Dermis microvascular lymphatic vessel endothelial cell (primary cell): ENCODE data around the gene MRPL53. TPM values are rescaled to one million over a fixed set of nuclear protein-coding genes. Genes with fewer than 3 reads are reported as not detected.
"Not testable (repeated sequence)": the region's sequence is repeated elsewhere in the genome, so short reads cannot be mapped to it uniquely, and the experiment has no call there.

ENCODE experiments used
- DNase-seq, 2 donors: peaks; one replicate each; pipeline versions ENCODE4 v3.0.0 to v3.0.0-alpha.2; 2010; ENCODE audit warnings: low read depth in 2 of 2
- total RNA-seq: library from RNA; depleted of rRNA; stranded (reverse); fragments of >200 nt; gene quantifications from 2 replicates; pipeline ENCODE4 v1.2.1, GENCODE V29; 2014

Gene MRPL53
- total RNA-seq, 1 donor from 2014 or later: 31.3 TPM

GRCh38 chr2:74454654-74455511, 17.6 kb downstream of the MRPL53 start, which contains the start of gene INO80B:
Gene INO80B (plus strand): TSS chr2:74455087. CDS start chr2:74455117, 30 bp downstream.
- DNase-seq: peak; percentile 98

GRCh38 chr2:74450570-74451190, 21.8 kb downstream of the MRPL53 start:
- DNase-seq: no peak

GRCh38 chr2:74448771-74449170, 23.7 kb downstream of the MRPL53 start:
- DNase-seq: no peak

GRCh38 chr2:74447230-74447999, 25.1 kb downstream of the MRPL53 start:
- DNase-seq: no peak

- DNase-seq: no peak
These were observed 27.8 kb downstream of the MRPL53 start for GRCh38 chr2:74444498-74445318.

- not testable (repeated sequence) for DNase-seq
These were observed 29.8 kb downstream of the MRPL53 start for GRCh38 chr2:74442483-74443297.

GRCh38 chr2:74441690-74442482, 30.6 kb downstream of the MRPL53 start, which contains the start of gene RTKN:
Gene RTKN (minus strand): TSS chr2:74441937. CDS start chr2:74441816, 121 bp downstream.
- DNase-seq: no peak

- no peak for DNase-seq
These were observed 31.2 kb downstream of the MRPL53 start for GRCh38 chr2:74441170-74441689.

- peak; percentile 47 to 79 for DNase-seq
These were observed 31.9 kb downstream of the MRPL53 start for GRCh38 chr2:74440378-74441169.

GRCh38 chr2:74439803-74440377, 32.6 kb downstream of the MRPL53 start:
- DNase-seq: peak in 1 of 2 donors; percentile 20

GRCh38 chr2:74439373-74439772, 33.1 kb downstream of the MRPL53 start:
- no peak for DNase-seq

GRCh38 chr2:74438248-74438647, 34.2 kb downstream of the MRPL53 start:
- DNase-seq: no peak

GRCh38 chr2:74436848-74437695, 35.4 kb downstream of the MRPL53 start:
- no peak for DNase-seq

GRCh38 chr2:74436111-74436805, 36.2 kb downstream of the MRPL53 start:
- no peak for DNase-seq

- DNase-seq: no peak
These were observed 42.0 kb downstream of the MRPL53 start for GRCh38 chr2:74430502-74430901.
